ENCODE measurements around the gene PLCL2. TPM values are rescaled to one million over a fixed set of nuclear protein-coding genes. Genes with fewer than 3 reads are reported as not detected.

Gene PLCL2
- total and polyA plus RNA-seq, 10 donors = 6.9 to 60.4 (median 41.8) TPM

GRCh38 chr3:16885593-16886302 is 993 bp downstream of the PLCL2 start:
- WGBS, 5 donors = 0 to 2% (median 1%) methylated on average over 15 of the region's 15 CpGs
- H3K27me3 ChIP-seq (replicated peaks in 1 of 7) = no peaks in the 10 kb centered on the region
- H3K4me3 ChIP-seq = peak overlapping the region; percentile 69 to 88 (median 81)
- H3K4me1 ChIP-seq = peaks cover 35 to 65% (median 53%) of the 10 kb centered on the region in 6 donors
- peak overlapping the region; percentile 94 to 99 (median 97) for H3K27ac ChIP-seq
- intact Hi-C loops (cut with DNase I; ENCODE audit: low total_unique reads) = loop anchor here (10.0 kb wide), 1 partner anchor 149 kb away; no protein-coding TSS in a partner anchor
- DNase-seq = no peak
- H3K36me3 ChIP-seq = no peaks in the 10 kb centered on the region
- TF ChIP-seq POLR2A (IDR thresholded peaks at IDR 0.05) (peak in 1 of 3 donors; percentile 8), CTCF (IDR thresholded peaks at IDR 0.05 in 8 of 11, conservative IDR thresholded peaks at IDR 0.05 in 3 of 11) (no peak), POLR2AphosphoS5 (IDR thresholded peaks at IDR 0.05) (no peak)
- H3K9me3 ChIP-seq = no peaks in the 10 kb centered on the region

- H3K9me3 ChIP-seq = no peaks in the 10 kb centered on the region
- H3K27me3 ChIP-seq (replicated peaks in 1 of 7) = no peaks in the 10 kb centered on the region
- 4 to 12% (median 7%) methylated on average over 3 of the region's 3 CpGs for WGBS, 5 donors
- H3K4me1 ChIP-seq = peaks cover 39 to 70% (median 59%) of the 10 kb centered on the region in 6 donors
- peak; percentile 77 for DNase-seq
- no peaks in the 10 kb centered on the region for H3K36me3 ChIP-seq
- peak overlapping the region; percentile 94 to 99 (median 97) for H3K27ac ChIP-seq
- peak overlapping the region; percentile 69 to 88 (median 81) for H3K4me3 ChIP-seq
- intact Hi-C loops (cut with DNase I; ENCODE audit: low total_unique reads) = loop anchor here (10.0 kb wide), 1 partner anchor 149 kb away; no protein-coding TSS in a partner anchor
- TF ChIP-seq CTCF (IDR thresholded peaks at IDR 0.05 in 8 of 11, conservative IDR thresholded peaks at IDR 0.05 in 3 of 11) = no peak
- TF ChIP-seq POLR2AphosphoS5 (IDR thresholded peaks at IDR 0.05) = peak in 1 of 3 donors; percentile 59
Observed at GRCh38 chr3:16886303-16886683, 1.5 kb downstream of the PLCL2 start.

GRCh38 chr3:16887130-16887529 is 2.4 kb downstream of the PLCL2 start:
- H3K36me3 ChIP-seq = no peaks in the 10 kb centered on the region
- intact Hi-C loops (cut with DNase I; ENCODE audit: low total_unique reads) = loop anchor here (10.0 kb wide), 1 partner anchor 148 kb away; no protein-coding TSS in a partner anchor

More at GRCh38 chr3:16887130-16887529, 2.4 kb downstream of the PLCL2 start:
- Histone ChIP-seq H3K4me1 (peaks cover 47 to 78% (median 67%) of the 10 kb centered on the region in 6 donors), H3K27me3 (replicated peaks in 1 of 7) (no peaks in the 10 kb centered on the region), H3K27ac (peak overlapping the region; percentile 94 to 99 (median 97)), H3K9me3 (no peaks in the 10 kb centered on the region), H3K4me3 (peak overlapping the region in 5 of 8 donors; percentile 1 to 85 (median 80))
- WGBS, 5 donors = 56 to 83% (median 73%) methylated on average over 1 of the region's 1 CpG
- DNase-seq = no peak
- TF ChIP-seq POLR2A (IDR thresholded peaks at IDR 0.05) = no peak
- TF ChIP-seq POLR2AphosphoS5 (IDR thresholded peaks at IDR 0.05) = no peak
- no peak for TF ChIP-seq CTCF (IDR thresholded peaks at IDR 0.05 in 8 of 11, conservative IDR thresholded peaks at IDR 0.05 in 3 of 11)

Measured in spleen (tissue), 11 donors.